HG02610 (cell line): Measurements from ENCODE around the gene PRDM8.
A peak's percentile ranks its signal among the peaks of the same experiment; 100 is the strongest.

Source experiments
- ATAC-seq: cut with Tn5 transposase; IDR thresholded peaks from one replicate; pipeline ENCODE4 v1.9.1; 2021; ENCODE audit warnings: mild to moderate bottlenecking, moderate library complexity; ENCODE audit not compliant: unreplicated experiment

Gene PRDM8

DNA sequence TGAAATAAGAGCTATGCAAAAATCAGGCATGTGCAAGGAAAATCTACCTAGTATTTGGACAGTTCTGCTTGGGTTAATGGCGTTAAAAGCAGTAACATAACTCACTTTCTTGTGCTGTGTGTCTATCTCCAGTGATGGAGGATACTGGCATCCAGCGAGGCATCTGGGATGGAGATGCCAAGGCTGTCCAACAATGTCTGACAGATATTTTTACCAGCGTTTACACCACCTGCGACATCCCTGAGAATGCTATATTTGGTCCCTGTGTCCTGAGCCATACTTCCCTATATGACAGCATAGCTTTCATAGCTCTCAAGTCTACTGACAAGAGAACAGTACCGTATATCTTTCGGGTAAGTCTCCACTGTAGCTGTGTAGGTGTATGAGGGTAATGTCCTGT is 2.6 kb downstream of the PRDM8 start:
- ATAC-seq, result no peak

DNA sequence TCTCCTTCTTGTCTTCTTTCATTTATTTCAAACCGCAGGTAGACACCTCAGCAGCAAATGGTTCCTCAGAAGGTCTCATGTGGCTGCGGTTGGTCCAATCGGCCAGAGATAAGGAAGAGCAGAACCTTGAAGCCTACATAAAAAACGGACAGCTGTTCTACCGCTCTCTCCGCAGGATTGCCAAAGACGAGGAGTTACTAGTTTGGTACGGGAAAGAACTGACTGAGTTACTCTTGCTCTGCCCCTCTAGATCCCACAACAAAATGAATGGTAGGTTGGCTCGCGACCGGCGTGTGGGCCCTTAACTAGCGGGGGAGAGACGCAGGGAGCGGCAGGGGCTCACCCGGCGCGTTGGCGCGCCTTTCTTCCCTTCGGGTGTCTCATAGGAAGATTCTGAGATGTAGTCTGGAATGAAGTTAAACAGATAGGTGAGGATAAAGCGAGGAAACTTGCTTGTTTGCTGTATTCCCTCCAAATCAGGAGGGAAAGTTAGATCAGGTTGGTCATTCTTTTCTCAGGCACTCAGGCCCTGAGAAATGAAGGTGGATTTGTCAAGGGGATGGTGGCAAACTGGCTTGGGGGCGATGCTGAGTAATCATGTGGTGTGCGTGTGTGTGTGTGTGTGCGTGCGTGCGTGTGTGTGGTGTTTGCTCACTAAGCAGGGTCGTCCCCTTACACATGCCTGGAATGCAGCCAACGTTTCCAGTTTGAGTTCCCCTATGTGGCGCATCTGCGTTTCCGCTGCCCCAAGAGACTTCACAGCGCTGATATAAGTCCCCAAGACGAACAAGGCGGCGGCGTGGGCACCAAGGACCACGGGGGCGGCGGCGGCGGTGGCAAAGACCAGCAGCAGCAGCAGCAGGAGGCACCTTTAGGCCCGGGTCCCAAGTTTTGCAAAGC is 4.2 kb downstream of the PRDM8 start:
- ATAC-seq, result peak; percentile 0

DNA sequence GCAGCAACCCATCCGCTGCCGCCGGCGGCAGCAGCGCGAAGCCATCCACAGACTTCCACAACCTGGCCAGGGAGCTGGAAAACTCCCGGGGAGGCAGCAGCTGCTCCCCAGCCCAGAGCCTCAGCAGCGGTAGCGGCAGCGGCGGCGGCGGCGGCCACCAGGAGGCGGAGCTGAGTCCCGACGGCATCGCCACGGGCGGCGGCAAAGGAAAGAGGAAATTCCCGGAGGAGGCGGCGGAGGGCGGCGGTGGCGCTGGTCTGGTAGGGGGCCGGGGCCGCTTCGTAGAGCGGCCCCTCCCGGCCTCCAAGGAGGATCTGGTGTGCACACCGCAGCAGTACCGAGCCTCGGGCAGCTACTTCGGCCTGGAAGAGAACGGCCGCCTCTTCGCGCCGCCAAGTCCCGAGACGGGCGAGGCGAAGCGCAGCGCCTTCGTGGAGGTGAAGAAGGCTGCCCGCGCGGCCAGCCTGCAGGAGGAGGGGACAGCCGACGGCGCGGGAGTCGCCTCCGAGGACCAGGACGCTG is 4.9 kb downstream of the PRDM8 start:
- ATAC-seq, result peak; percentile 82

DNA sequence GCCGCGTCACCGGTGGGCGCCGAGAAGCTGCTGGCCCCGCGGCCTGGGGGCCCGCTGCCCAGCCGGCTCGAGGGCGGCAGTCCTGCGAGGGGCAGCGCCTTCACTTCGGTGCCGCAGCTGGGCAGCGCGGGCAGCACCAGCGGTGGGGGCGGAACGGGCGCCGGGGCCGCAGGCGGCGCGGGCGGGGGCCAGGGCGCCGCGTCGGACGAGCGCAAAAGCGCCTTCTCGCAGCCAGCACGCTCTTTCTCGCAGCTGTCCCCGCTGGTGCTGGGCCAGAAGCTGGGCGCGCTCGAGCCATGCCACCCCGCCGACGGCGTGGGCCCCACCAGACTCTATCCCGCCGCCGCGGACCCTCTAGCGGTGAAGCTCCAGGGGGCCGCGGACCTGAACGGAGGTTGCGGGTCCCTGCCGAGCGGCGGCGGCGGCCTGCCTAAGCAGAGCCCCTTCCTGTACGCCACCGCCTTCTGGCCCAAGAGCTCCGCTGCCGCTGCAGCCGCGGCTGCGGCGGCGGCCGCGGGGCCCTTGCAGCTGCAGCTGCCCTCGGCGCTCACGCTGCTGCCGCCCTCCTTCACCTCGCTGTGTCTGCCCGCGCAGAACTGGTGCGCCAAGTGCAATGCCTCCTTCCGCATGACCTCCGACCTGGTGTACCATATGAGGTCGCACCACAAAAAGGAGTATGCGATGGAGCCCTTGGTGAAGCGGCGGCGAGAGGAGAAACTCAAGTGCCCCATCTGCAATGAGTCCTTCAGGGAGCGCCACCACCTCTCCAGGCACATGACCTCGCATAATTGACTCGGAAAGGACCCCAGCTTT is 5.6 kb downstream of the PRDM8 start:
- peak; percentile 38 for ATAC-seq

DNA sequence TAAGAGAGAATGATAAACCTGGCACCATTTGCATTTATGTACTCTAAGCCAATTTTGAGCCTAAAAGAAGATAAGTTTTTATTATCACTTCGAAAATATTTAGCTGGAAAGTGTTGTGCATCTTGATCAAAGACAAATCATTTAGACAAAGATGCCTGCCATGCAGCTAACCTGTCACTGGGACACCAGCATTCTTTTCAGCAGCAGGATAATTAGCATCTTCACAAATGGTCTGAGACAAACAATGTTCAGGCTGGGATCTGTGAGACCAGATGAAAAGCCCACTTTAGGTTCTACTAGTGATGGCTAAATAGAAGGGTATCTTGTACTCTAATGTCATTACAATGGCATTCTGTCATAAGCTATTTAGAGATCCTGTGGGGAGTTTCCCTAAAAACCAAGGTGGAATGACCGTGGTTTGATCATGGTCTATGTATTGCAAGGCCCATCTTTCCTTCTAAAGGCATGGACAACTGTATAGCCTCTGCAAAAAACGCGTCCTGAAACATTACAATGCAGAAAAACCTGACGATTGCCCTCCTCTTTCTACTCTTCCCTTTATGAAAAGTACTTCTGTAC is 7.2 kb downstream of the PRDM8 start:
- no peak for ATAC-seq

DNA sequence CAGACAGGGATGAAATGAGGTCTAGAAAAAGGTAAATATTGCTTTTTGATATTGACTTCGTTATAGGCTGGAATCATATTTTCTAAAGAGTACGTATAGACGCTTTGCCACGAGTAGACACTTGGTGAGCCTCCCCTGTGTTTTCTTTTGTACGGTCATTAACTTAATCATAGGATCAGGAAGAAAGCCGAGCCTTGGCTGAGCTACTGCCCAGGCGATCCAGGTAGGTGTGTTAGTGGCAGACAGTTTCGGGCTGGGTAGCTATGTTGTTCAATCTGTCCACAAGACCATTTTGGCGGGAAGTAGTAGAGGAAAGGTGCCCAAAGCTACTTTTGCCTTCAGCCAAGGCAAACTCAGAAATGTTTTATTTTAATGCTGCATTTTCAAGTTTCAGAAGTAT is 8.8 kb downstream of the PRDM8 start:
- ATAC-seq, result no peak

DNA sequence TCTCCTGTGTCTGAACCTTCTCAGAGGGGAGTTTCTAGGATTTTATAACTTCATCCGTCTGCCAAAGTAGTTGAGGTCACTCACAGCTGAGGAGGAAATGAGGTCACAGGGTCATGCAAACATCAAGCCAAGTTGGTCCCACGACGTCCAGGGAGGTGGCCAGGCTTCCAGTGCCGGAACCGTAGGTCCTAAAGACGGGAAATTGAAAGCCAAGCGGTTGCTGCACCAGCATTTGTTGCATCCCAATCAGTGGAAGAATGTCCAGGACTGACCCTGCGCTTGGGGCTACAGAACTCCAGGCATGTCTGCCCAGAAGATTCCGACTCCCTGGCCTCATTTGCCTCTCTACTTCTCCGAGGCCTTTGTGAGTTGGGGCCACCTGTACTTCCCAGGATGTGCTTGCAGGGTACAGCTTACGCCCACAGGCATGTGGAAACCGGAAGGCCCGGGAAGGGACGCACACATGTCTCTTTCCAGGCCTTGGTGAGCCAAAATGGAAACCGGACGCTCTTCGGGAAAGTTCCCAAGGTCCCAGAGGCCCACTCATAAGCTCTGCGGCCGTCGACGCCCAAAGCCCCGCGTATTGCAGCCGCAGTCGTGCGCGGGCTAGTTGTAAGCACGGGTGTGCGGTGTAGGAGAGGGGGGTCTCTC is 9.3 kb downstream of the PRDM8 start:
- no peak for ATAC-seq

DNA sequence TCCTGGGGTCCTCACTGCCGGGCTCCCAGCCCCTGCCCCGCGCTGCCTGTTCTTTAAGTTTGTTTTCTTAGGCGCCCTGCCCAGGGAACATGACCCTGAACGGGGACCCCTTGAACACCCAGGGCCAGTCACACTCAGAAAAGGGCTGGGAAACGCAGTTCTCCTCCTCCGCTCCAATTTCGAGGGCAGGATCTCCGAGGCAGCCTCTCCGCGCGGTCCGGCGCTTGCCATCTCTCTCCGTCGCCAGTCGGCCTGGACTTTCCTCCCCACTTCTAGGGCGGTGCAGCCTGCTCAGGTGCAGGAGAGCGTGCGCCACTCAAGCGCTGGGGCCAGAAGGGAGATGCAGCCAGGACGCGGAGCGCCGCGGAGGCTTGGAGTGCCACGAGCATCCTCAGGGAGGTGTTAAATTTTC is 9.9 kb downstream of the PRDM8 start:
- ATAC-seq, result no peak

DNA sequence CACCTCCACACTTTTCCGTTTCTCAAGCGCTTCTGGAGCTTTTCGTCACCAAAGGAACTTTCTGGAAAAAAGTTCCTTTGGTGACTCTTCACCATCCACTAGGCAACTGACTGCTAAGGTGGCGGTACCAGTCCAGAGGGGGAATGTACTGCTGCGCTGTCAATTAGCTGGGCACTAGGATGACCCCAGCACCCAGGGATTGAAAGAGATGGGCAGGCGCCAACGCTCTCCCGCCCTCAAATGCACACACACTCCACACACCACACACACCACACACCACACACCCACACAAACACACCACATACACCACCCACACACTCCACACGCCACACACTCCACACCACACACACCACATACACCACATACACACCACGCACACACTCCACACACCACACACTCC is 10.4 kb downstream of the PRDM8 start:
- ATAC-seq, result no peak

DNA sequence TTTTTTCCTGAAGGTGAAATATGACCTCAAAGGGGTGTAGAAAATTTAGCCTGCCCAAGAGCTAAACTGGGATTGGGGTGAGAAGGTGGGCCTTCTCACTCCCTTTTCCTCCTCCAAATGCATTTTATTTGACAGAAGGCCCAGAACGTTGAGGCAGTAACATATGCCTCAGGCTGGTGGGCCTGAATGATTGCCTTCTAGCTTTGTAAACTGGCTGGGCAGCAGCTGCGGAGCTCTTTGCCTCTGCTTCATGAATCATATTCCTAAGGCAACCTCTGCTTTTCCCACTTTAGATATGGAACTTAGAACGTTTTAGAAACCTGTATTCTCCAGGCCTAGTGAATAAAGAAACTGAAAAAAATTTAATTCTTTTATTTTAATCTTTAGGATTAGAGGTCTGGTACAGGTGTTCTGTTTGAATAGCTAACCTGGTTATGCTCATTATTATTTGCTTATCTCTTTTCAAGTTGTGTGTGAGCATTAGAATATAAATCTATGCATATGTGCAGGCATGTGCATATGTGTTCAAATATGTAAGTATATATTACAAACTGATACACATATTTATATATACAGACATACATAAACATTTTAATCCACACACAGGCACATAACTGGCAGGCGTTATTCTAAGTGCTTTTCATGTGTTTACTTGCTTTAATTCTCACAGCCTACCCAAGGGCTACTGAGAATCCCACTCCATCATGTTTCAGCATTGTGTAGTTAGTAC is 11.5 kb downstream of the PRDM8 start:
- no peak for ATAC-seq

DNA sequence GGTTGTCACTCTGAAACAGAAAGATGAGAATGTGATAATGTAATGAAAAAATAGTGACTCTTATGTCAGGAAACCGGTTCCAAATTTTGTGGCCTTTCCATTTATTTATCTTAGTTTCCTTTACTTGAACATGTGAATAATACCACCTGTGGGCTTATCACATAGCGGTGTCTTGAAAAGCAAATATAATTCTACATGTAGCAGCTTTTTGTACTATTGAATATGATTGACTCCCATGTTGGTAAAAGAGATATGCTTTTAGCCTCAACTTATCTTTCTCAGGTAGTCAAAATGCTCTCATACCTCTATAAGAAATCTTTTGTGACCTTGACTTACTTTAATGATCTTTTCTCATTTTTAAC is 12.0 kb downstream of the PRDM8 start:
- no peak for ATAC-seq

DNA sequence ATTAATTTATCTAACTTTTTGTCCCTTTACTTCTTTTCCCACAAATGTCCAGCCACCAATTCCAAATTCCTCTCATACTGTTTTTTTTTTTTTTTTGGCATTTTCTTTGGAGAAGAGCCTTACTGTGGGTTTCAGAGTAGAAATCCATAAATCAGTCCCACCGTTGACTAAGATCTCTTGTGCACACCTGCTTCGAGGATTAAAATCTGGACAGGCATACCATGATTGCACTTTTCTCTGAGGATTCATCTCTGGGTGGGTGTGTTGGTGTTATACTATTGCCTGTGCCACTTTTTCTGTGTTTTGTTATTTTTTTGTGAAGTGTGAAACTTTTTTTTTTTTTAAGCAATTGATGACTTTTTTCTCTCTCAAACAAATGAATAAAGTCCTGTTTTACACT is 13.2 kb downstream of the PRDM8 start:
- no peak for ATAC-seq

DNA sequence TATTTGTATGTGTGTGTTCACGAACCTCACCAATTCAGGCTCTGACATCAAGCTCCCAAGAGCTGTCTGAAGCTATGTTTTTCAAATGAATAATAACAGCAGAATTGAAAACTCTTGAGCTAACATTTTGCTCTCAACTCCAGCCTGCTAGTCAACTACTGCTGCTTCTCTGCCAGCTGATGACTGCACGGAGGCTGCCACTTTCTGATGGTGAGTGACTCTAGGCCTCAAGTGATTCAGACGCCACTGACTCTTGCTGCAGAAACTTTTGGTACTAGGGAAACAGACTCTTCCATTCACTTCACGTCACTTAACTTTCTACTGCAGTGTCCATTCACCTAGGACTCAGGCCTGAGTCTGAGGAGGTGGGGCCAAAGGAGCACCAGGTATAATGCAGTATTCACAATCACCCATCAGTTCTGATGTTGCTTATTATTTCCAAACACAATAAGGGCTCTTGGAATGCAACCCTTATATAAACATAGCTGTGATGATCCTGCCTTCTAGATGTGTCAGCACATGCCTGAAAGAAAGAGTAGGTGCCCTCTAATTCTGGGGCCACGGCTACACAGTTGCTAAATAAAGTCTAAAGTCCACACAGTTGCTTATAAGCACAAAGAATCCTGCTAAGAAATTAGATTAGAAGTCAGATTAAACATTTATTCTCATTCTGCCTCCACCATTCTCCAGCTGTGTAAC is 16.0 kb downstream of the PRDM8 start:
- no peak for ATAC-seq

DNA sequence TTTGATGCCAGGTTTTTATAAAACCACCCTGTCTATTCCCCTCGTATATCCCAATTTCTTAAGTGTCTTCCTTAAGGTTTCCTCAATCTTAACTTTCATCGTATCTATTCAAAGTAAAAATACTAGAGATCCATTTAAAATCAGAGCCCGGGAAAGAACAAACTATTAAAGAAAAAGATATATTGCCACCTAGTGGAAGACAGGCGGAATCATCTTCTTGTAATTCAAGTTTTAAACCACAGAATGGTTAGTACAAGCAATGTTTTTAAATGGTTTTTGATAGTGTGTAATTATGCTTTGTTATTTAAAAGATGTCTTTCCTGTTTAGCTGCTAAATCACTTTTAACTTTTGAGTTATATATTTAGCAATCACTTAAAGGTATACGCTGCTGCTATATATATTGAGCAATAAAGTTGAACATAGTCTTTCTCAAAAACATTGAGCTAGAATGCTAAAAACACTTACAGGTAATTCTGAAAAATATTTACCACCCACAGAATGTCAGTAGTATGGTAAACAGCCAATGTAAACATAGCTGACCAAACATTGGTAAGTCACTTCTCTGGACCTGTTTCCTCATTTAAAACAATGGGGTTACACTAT is 18.2 kb downstream of the PRDM8 start:
- ATAC-seq, result no peak

DNA sequence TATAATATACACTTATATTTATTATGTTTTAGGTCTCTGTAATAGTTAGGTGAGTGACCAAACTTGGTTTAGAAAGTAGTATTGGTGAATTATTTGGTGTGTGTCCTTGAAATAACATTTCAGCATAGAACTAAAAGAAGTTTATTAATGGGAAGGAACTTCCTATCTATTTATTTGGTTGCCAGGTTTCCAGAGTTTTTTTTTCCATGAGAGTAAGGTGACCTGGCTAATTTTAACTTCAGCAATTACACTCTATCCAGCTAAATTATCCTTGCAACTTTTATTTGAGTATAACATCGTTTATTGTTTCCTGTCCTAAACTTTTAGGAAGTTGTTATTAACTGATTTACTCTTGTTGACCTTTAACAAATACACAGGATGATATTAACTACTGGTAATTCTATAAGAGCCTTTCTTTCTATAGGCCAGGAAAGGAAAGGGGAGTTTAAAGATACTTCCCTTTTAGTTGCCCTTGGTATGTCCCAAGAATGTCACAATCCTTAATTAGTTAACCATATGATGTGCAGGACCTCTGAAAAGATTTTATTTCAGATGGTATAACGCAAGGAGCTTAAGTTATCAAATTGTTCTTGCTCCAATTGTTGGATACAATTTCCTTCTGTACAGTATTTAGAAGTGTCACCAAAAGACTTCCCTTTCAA is 18.9 kb downstream of the PRDM8 start:
- ATAC-seq, result no peak

DNA sequence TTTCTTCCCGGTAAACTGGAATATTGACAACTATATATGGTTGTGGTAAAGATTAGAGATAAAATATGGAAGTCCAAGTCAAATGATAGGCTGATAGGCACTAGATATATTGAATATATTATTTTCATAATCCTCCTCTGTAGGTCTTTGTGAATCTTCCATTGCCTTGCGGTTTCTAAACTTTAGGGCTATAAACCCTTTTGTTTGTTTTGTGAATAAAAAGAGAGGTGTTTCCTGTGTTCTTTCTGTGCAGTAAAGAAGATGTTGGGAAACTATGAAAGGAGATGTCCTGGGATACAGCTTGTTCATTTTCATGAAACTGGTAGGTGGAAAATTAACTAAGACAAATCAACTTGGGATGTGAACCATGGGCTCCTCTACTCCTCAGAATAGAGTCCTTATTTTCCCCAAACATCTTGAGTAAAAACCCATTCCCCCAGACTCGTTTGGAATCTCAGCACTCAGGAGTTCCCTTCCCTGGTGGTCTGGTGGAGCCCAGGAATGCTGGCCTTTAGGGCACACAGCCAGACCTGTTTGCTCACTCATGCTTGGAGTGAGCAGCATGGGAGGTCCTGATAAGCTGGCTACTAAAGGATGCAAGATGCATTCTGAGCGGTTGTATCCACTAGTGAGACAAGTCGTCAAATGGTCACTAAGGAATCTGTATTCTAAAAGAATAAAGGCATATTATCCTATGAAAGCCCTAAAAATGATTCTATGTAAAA is 22.2 kb downstream of the PRDM8 start:
- ATAC-seq, result no peak

DNA sequence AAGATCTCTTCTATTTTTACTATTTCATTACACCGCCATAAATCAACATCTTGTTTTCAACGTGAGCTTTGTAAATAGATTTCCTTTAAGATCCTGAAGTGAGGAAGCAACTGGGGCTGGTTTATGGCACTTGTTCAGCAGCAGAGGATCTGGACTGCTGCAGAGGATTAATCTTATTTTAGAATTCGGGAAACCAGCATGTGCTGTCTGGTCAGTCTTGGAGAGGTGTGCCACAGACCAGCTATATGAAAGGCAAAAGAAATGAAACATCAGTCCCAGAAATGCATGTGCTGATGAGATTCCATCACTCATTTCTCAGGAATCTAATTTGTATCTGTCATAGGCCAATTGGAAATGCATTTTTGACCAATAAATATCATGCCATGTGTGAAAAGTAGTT is 23.4 kb downstream of the PRDM8 start:
- ATAC-seq, result no peak

DNA sequence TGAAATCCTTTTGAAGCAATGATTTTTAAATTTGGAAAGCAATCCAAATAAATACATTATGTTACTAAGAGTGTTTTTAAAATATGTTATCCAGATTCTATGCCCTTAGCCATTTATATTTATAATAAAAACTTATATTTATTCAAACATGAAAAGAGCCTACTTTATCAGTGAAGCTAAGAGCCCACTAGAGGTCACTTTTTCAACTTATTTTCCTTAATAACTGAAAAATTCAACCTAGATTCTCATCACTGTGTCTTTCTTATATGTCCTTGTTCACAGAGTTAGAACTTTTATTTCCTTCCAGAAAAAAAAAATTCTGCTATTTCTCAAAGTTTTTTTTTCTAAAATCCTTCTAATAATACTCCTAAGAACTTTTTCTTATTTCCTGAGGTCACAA is 23.9 kb downstream of the PRDM8 start:
- ATAC-seq, result no peak
